GM19467 (cell line): ENCODE measurements around the gene JPT1.
"Not testable (repeated sequence)": the region's sequence is repeated elsewhere in the genome, so short reads cannot be mapped to it uniquely, and the experiment has no call there.

Experiments
- ATAC-seq: cut with Tn5 transposase; IDR thresholded peaks from one replicate; pipeline ENCODE4 v1.9.1; 2021; ENCODE audit warnings: mild to moderate bottlenecking, moderate library complexity; ENCODE audit not compliant: unreplicated experiment

Gene JPT1

DNA sequence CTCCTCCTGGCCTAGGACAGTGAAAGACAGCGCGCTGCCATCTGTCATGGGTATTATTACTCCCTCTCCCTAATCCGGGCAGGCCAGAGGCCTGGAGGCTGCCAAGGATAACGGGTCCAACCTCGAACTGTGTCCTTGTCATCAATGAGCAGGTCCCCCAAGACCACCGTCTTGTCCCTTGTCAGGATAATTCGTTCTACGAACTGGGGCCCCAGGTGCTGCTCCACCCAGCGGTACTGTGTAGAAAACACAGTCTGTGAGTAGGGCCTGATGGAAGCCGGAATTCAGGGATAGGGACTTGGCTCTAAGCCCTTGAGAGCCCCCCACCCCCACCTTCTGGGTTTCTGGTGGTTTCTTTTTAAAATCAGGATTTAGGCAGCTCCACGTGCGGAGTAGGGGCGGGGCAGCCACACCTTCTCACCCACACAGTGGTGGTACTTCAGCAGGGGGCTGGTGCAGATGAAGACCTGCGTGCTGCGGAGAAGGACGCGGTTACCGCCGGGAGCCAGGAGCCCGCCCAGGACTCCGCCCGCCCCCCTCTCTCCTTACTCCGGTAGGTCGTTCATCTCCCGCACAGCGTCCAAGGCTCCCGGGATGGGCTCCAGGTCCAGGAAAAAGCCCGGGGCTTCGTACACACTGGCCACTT lies 23.6 kb downstream of the JPT1 start:
- ATAC-seq, result no peak

DNA sequence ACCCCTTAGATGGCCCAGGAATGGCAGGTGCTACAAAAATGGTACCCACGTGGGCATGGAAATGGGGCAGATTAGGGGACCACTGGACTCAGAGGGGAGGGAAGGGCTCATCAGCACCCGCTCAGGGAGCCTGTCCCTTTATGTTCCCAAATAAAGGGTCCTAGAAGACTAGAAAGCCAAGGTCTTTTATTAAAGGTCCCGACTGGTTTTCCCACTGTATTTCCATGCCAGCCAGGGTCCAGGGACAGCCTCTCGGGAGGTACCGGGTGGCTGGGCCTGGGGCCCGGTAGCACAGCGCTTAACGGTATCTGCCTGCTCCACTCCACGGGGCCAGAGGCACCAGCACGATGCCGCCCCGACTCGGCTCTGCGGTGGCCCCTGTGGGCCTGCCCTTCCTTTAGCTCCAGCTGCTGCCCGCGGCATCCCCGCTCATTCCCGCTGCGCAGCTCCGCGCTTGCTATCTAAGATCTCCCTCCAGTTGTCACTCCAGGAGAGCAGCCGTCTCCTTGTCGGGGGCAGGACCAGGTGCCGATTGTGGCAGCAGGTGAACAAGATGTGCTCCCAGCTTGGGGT lies 24.2 kb downstream of the JPT1 start:
- ATAC-seq, result no peak

DNA sequence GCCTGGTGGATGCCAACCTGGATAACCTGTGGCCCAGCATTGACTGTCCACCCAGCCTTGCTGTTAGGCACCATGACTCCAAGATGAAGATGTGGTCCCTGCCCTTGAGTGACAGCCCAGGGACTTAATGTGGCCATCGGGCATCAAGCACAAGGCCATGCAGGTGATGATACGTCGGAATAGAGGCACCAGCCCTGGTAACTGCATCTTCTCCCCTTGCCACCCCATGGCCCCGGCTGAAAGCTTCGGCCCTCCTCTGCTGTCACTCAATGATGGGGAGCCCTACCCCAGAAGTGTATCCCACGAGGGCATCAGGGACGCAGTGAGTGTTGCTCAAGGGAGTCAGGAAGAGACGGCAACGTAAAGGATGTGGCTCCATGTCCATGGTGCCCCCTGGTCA lies 24.7 kb downstream of the JPT1 start:
- ATAC-seq, result no peak

DNA sequence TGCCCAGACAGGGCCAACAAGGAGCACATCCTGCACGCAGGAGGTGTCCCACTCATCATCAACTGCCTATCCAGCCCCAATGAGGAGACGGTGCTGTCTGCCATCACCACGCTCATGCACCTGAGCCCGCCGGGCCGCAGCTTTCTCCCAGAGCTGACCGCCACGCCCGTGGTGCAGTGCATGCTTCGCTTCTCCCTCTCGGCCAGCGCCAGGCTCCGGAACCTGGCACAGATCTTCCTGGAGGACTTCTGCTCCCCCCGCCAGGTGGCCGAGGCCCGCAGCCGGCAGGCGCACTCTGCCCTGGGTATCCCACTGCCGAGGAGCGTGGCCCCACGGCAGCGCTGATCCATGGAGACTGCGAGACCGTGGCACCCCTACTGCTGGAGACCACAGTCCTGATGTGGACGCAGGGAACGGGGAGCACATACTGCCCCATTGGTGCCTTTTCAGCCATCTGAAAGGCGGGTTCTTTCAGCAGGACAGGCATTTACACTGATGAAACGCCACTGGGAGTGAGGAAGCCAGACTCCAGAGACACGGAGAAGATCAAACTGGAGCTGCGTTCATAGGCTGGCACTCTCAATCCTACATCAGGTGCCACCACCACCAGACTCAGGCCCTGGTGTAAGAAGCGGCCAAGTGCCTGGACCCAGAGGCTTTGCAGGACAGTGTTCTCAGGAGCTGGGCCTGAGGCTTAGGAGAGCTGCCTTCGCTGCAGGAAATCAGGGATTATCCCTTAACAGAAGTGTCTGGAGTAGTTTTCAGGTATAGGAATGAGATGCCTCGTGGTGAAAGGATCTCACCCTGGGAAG lies 25.4 kb downstream of the JPT1 start:
- ATAC-seq, result no peak

DNA sequence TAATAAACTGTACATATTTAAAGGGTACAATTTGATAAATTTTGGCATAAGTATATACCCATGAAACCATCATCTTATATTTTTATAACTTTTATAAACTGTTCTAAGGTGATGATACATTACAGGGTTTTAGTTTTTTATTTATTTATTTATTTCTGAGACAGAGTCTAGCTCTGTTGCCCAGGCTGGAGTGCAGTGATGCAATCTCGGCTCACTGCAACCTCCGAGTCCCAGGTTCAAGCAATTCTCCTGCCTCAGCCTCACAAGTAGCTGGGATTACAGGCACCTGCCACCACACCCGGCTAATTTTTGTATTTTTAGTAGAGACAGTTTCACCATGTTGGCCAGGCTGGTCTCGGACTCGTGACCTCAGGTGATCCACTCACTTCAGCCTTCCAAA lies 26.4 kb downstream of the JPT1 start:
- ATAC-seq, result not testable (repeated sequence)

DNA sequence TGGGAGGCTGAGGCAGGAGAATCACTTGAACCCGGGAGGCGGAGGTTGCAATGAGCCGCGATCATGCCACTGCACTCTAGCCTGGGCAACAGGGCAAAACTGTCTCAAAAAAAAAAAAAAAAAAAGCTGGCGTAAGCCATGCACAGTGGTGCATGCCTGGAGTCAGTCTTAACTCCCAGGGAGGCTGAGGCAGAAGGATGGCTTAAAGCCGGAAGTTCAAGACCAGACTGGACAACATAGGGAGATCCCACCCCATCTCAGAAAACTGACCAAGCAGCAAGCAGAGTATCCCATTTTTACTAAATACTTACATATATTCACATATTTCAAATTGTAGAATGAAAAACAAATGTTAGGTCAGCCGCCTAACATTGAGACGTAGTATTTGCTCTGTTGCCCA lies 27.4 kb downstream of the JPT1 start:
- no peak for ATAC-seq

DNA sequence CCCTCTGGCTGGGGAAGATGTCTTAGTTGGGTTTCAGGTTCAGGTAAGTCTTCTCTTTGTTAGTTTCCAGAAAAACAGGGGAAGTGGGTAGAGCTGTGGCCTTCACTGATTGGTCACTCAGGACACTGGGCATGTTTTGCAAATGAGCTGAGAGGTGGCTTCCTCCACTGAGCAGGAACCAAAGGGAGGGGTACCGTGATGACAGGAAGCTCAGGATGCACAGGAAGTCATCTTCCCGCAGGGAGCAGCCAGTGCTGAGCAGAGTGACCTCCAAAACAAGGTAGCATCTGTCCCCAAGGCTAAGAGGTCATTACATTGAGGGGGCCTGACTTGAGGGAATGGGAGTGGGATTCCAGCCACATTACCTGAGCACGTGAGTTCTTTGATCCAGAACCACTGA lies 28.3 kb downstream of the JPT1 start:
- ATAC-seq, result no peak

DNA sequence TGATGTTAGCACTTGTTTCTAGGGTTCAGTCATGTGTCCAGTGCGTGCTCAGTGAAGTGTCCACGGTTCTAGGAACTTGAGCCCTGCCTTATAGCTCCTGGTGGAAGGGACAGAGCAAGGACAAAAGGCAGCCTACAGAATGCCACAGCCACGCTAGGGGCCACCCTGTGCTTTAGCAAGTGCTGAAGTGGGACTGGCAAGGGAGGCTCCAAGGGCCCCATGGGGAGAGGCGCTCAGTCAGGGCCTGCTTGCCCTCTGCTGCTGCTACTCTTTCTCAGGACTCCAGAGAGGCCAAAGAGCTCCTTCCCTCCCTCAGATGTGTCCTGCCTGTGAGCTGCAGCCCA lies 29.5 kb downstream of the JPT1 start:
- ATAC-seq, result no peak

DNA sequence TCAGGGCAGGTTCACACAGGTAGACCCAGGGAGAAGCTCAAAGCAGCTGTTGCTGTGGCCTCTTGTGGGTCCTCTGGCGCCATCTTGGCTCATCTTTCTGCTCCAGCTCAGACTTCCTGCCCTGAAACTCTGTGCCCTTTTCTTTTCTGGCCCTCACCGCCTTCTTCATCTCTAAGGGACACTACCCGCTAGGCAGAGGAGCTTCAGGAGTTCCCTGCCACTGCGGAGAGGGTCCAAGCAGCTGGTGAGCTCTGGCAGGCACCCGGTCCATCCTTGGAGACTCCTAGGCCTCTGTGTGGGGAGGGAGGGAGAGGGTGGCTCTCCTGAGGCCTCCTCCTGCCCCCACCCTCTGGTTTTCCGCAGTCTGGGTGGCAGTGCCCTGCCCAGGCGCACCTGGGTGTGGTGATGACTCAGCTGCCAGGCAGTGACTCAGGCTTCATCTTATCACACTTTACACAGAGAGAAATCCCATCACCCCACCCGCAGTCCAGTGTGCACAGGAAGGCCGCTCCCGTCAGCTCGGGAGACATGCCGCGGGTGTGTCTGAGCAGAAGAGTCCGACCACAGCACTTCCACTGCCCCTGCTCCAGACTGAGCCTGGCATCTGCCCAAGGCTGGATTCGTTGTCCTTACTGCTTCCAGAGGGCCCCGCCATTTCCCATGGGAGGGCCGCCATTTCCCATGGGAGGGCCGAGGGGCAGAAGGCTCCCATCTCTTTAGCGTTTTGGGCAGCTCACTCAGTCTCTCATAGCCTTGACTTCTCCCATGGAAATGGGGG lies 30.1 kb downstream of the JPT1 start:
- no peak for ATAC-seq

DNA sequence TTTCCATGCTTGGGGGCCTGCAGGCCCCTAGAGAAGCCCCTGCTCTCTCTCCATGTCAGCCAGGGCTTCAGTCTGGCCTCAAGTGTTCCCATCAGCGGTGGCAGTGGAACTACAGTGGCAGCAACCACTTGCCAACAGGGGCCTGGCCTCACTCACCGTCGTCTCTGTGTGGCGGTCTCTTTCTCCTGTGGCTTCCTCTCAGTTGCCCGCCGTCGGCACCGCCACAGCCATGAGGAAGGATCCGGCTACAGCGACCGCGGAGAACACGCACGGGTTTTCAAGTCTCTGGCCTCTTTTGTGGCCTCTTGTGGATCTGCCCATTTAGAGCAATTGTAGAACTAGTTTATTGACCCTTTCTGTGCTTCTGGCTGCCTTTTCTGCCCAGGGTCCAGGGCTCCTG lies 36.0 kb downstream of the JPT1 start:
- ATAC-seq, result no peak

DNA sequence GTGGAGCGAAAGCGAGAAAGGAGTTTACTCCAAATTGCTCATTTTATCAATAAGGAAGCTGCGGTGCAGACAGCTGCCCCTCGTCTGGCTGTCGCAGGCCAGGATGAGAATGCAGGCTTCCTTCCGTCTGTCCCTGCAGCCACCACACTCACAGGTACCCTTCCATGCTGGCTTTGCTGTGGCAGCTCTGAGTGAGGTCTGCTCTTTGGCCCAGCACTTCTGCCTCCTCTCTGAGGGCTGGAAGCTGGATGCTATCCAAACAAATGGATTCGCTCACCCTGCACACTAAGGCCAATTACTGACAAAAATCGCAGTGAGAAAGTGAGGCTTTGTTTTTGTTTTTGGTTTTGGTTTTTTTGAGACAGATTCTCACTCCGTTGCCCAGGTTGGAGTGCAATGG lies 37.6 kb downstream of the JPT1 start:
- ATAC-seq, result no peak

DNA sequence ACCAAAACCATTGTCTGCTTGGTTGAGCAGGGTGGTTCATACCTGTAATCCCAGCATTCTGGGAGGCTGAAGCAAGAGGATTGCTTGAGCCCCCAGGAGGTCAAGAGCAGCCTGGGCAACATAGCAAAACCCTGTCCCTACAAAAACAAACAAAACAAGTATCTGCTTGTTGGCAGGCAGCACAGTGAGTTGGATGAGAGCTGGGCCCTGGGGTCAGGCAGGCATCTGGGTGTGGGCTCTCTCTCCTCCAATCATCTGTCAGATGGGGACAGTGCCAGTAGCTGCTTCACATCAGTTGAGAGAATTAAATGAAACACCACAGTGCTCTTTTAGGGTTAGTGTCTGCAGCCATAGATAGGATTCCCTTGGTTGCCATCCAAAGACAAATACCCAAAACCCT lies 38.8 kb downstream of the JPT1 start:
- ATAC-seq, result no peak

DNA sequence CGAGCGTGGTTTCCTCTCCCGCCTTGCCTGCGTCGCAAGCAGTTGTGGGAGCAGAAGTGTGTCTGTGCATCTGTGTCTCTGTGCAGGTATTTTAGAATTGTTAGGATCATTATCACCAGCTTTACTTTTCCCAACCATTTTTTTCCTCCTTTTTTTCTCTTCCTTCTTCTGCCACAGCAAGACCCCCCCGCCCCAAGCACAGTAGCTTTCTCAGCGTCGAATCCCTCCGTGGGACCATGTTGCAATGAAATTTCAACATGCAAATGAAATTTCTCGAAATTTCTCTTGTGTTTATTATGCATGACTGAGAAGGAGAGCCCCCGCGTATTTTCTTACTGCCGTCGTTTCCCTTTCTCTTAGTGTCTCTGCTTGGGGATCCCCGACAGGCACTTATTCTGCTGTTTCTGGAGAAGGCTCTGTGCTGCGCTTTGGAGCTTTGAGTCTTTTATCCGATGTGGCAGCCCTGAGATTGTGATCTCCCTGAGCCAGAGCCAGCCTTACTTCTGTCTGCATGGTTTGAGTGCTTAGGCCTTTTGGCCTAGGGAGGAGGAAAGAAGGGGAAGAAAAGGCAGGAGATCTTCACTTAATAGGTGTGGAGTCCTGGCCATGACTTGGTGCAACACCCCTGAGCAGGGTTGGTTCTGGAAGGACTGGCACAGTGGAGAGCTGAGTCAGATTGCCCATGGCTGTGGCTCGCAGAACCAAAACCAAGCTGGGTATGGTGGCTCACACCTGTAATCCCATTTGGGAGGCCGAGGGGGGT lies 39.6 kb downstream of the JPT1 start:
- no peak for ATAC-seq

DNA sequence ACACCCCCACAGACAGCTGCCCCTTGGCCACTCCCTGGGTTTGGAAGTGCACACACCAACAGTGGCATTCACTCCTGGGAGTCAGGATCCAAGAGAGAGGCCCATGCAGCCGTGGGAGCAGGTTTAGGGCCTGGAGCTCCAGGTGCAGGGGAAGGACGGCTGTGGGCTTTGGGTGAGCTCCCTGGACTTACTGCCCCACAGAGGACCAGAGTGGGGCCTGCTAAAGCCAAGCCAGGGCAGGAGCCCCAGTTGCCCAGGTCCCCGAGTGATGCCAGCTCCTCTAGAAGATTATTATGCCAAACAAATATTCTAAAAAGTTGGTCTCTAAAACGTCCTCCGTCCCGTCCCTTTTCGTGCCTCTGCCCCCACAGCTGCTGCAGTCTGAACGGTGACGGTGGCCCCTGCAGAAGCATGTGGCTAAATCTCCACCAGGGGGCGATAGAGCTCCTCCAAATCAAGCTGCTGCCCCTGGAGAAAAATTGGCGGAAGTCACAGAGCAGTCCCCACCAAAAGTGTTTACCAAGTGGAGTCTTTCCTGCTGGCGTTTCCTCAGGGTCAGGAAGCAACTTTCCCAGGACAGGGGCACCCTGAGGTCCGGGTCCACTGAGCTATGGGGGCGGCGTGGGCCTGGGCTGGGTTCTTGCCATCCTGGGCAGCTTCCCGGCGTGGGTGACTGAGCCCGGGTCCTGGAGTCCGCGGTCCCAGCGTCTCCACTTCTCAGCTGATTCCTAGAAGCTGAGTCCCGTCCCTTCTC lies 40.3 kb downstream of the JPT1 start:
- no peak for ATAC-seq

DNA sequence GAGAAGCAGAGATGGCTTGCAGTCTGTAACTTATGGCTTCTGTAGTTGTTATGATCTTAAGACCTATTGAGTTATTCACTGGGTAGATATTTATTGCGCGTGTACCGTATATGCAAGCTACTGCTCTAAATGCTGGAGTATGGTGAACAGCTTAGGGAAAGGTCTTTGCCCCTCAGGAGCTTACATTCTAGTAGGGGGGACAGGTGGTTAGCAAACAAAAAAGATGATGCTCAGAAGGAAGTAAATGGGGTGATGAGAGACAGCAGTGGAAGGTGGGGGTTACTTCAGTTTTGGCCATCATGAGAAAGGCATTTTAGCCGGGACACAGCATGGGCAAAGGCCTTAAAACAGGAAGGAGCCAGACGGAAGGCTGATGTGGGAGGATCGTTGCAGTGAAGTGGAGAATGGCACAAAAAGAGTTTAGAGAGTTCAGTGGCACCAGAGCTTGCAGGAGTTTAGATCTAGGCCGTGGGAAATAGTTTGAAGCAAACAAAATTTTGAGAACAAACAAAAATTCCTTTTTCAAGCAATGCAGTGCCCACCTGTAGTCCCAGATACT lies 42.5 kb downstream of the JPT1 start:
- ATAC-seq, result no peak

DNA sequence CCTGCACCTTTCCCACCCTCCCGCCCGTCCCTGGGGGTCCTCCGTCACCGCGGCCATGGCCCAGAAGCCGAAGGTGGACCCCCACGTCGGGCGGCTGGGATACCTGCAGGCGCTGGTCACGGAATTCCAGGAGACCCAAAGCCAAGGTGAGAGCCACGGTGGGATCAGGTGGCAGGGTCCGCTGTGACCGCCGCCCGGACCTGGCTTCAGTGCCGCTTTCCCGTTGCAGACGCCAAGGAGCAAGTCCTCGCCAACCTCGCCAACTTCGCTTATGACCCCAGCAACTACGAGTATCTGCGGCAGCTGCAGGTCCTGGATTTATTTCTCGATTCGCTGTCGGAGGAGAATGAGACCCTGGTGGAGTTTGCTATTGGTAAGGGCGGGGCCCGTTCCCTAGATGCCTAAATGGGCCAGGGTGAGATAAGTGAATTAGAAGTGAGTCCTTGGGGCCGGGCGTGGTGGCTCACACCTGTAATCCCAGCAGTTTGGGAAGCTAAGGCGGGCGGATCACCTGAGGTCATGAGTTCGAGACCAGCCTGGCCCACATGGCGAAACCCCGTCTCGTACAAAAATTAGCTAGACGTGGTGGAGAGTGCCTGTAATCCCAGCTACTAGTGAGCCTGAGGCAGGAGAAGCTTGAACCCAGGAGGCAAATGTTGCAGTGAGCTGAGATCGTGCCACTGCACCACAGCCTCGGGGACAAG lies 43.9 kb downstream of the JPT1 start:
- no peak for ATAC-seq

DNA sequence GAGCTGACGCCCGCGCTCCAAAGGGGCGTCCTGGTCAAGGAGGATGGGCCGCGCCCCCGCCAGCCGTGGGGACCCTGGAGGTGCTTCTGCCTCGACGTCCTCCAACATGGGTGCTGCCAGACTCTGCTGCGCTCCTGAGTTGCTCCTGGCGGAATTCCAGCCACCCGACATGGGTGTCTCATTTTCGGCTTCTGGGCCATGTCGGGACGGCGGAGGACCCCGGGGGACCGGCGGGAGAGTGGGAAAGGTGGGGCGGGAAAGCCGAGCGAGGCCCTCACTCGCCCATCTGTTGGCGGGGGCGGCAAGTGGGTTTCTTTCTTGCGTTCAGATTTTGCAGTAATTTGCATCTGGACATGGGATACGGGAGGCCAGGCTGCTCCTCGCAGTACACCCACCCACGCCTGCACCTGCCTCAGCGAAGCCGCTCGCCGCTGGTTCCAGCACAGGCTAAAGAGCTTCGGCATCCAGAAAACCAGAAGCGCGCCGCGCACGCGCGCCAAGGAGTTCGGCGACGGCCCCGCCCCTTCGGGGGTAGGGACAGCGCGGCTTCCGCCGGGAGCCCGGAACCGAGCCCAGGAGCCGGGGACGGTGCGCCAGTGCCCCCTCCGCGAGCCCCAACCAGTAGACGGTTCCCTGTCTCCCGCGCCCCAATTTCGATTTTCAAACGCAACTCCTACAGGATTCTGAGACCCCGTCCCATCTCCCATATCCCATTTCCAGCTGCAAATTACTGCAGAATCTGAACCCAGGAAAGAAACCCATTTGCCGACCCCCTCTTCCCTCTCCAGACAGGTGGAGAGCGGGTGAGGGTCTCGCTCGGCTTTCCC lies 44.7 kb downstream of the JPT1 start, which contains the start of gene ARMC7:
Gene ARMC7, plus strand, starts transcription at position 563 of the 827 bp plus-strand sequence. CDS start 320 bp downstream, outside the sequence.
- peak; percentile 52 for ATAC-seq

DNA sequence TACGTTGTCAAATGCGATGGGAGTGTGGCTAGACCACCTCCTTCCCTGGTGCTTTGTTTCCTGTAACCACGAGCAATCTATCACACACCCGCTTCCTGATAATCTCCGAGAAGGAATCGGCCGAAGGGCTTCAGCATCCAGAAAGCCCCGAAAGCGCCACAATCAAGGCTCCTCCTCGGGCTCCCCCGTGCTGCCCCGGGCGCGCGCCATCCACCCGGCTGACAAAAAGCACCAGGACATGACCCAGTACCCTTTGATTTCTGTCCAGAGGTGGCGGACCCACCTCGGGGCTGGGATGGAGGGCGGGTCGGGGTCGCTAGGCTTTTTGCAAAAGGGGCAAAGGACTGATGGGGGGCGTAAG lies 45.3 kb downstream of the JPT1 start:
- ATAC-seq, result no peak
